Panc1 (cell line): ENCODE data around the gene SAMD4A. TPM values are rescaled to one million over a fixed set of nuclear protein-coding genes. Genes with fewer than 3 reads are reported as not detected.

Source experiments
- ATAC-seq: fragments of 200-7000 bp; cut with Tn5 transposase; 2 replicates; pipeline ENCODE4 v1.9.1; 2020; ENCODE audit warnings: mild to moderate bottlenecking, moderate library complexity
- BruUV-seq: library from RNA; stranded (reverse); fragments of 400-500 nt; replicated peaks from 2 replicates; lab custom pipeline; 2021; lab: Mats Ljungman, UMichigan
- CTCF ChIA-PET: fragments of 300-600 bp; sonication (Branson Sonifier 250); formaldehyde crosslinking; loops from one replicate; lab custom pipeline; 2022; ENCODE audit warnings: antibody characterized with exemption; lab: Charles Lee
- POLR2A ChIA-PET: fragments of 300-600 bp; sonication (Branson Sonifier 250); formaldehyde crosslinking; loops from one replicate; lab custom pipeline; 2022; ENCODE audit warnings: antibody characterized with exemption; lab: Charles Lee
- DNase-seq: peaks from one replicate; pipeline ENCODE4 v3.0.0-alpha.2; 2010; ENCODE audit warnings: low read depth, low spot score
- H3K27ac ChIP-seq: 2 replicates; pipeline ENCODE4 v1.5.1; 2011; ENCODE audit warnings: mild to moderate bottlenecking, low read length, inconsistent platforms
- H3K27me3 ChIP-seq: fragments of 200-500 bp; sonication (Bioruptor generic); 2 replicates; pipeline ENCODE4 v1.6.0; 2014; ENCODE audit warnings: low read length, inconsistent platforms; ENCODE audit not compliant: control insufficient read depth, insufficient read depth
- H3K36me3 ChIP-seq: fragments of 200-500 bp; sonication (Bioruptor generic); 2 replicates; pipeline ENCODE4 v1.5.1; 2014; ENCODE audit warnings: inconsistent platforms, mild to moderate bottlenecking, low read length, moderate library complexity; ENCODE audit not compliant: control insufficient read depth, insufficient read depth
- H3K4me1 ChIP-seq: 2 replicates; pipeline ENCODE4 v1.5.1; 2011; ENCODE audit warnings: inconsistent platforms, mild to moderate bottlenecking, low read length, moderate library complexity; ENCODE audit not compliant: control insufficient read depth, insufficient read depth
- H3K4me3 ChIP-seq, 2 experiments: 2 replicates each; pipeline ENCODE4 v1.5.1; 2011 to 2012; ENCODE audit warnings: low read depth in 2 of 2, low read length in 2 of 2, mild to moderate bottlenecking in 2 of 2, inconsistent platforms in 1 of 2, moderate library complexity in 1 of 2
- H3K9me3 ChIP-seq: fragments of 200-500 bp; sonication (Bioruptor generic); 2 replicates; pipeline ENCODE4 v1.5.1; 2014; ENCODE audit warnings: low read depth, mild to moderate bottlenecking, inconsistent platforms, low read length, moderate library complexity; ENCODE audit not compliant: control insufficient read depth, insufficient read depth
- CTCF ChIP-seq: fragments of 450-650 bp; IDR thresholded peaks from 2 replicates; pipeline ENCODE4 v1.5.1; 2017; ENCODE audit warnings: mild to moderate bottlenecking
- POLR2AphosphoS5 ChIP-seq: IDR thresholded peaks from 2 replicates; pipeline ENCODE4 v1.6.1; 2012; ENCODE audit warnings: mild to moderate bottlenecking, low read depth, low read length, moderate library complexity
- REST ChIP-seq, 2 experiments: IDR thresholded peaks; 2 replicates each; pipeline ENCODE4 v1.6.1; 2011 to 2012; ENCODE audit warnings: low read depth in 2 of 2, control low read depth in 1 of 2, low read length in 1 of 2, mild to moderate bottlenecking in 1 of 2, moderate library complexity in 1 of 2; ENCODE audit not compliant: insufficient read depth in 1 of 2
- in situ Hi-C: cut with HindIII; loops from 2 replicates; pipeline ENCODE4 v1.10.0; 2016; ENCODE audit warnings: low sequenced_read_pairs, low pct_unique_long_range_greater_than_20kb
- intact Hi-C: fragments of 100-400 bp; cut with micrococcal nuclease; formaldehyde crosslinking; loops from one replicate; pipeline ENCODE4 v1.10.0; 2022; ENCODE audit not compliant: unreplicated experiment
- total RNA-seq: library from RNA; stranded (reverse); gene quantifications from one replicate; pipeline ENCODE4 v1.2.1, GENCODE V29; 2021; ENCODE audit not compliant: unreplicated experiment

The SAMD4A gene
- total RNA-seq, 1 experiment from 2014 or later: 15.2 TPM

- Histone ChIP-seq H3K27ac (no peak overlapping the region), H3K27me3 (no peaks in the 10 kb centered on the region), H3K4me1 (no peaks in the 10 kb centered on the region), H3K4me3 (no peak overlapping the region), H3K9me3 (no peaks in the 10 kb centered on the region), H3K36me3 (no peaks in the 10 kb centered on the region)
- no peak for ATAC-seq
- intact Hi-C loops (no loop called here), in situ Hi-C loops (no loop called here)
- no peak for DNase-seq
- no TSS peak for BruUV-seq
- ChIA-PET POLR2A (no interaction called here), CTCF (no interaction called here)
- TF ChIP-seq REST (IDR thresholded peaks at IDR 0.05; ENCODE audit: insufficient read depth in 1 of 2, low read depth in 2 of 2, low read length in 1 of 2) (no peak), POLR2AphosphoS5 (no peak), CTCF (no peak)
Observed at GRCh38 chr14:54836231-54836630, 269.3 kb downstream of the SAMD4A start.

GRCh38 chr14:54837508-54838149, 270.7 kb downstream of the SAMD4A start:
- no peak overlapping the region for H3K27ac ChIP-seq
- CTCF ChIA-PET: no interaction called here
- no TSS peak for BruUV-seq
- no peak for ATAC-seq
- no peak overlapping the region for H3K4me3 ChIP-seq
- no peak for DNase-seq
- POLR2A ChIA-PET: no interaction called here
- H3K36me3 ChIP-seq: no peaks in the 10 kb centered on the region
- no peaks in the 10 kb centered on the region for H3K9me3 ChIP-seq
- no peaks in the 10 kb centered on the region for H3K27me3 ChIP-seq
- H3K4me1 ChIP-seq: no peaks in the 10 kb centered on the region
- intact Hi-C loops (no loop called here), in situ Hi-C loops (no loop called here)
- TF ChIP-seq REST (IDR thresholded peaks at IDR 0.05; ENCODE audit: insufficient read depth in 1 of 2, low read depth in 2 of 2, low read length in 1 of 2): no peak
- TF ChIP-seq CTCF: no peak
